ENCODE measurements around the gene MOB3B. TPM values are rescaled to one million over a fixed set of nuclear protein-coding genes. Genes with fewer than 3 reads are reported as not detected.

MOB3B gene
- total and polyA plus RNA-seq, 2 of the 13 experiments (the other 11 are each of a cell fraction or from before 2014, with no cell fraction given) = 0.03 to 0.09 TPM

- BruUV-seq (replicated peaks) = TSS peak; percentile 73
- Histone ChIP-seq H3K36me3 (replicated peaks in 1 of 2; ENCODE audit: control insufficient read depth in 1 of 2, insufficient read depth in 2 of 2, low read length in 2 of 2) (no peaks in the 10 kb centered on the region; a peak in 1 of 5 replicates), H3K27ac (ENCODE audit: extremely low read length, insufficient read depth, low read length) (peak overlapping the region; percentile 60), H2AFZ (ENCODE audit: low read length) (peak overlapping the region; percentile 3), H3K4me3 (replicated peaks in 1 of 3; ENCODE audit: insufficient read depth in 1 of 3, low read depth in 2 of 3, low read length in 3 of 3) (peak overlapping the region; percentile 47 to 79 (median 60)), H3K4me2 (ENCODE audit: low read depth, low read length) (peak overlapping the region; percentile 98), H4K20me1 (ENCODE audit: insufficient read depth, low read length) (no peaks in the 10 kb centered on the region), H3K79me2 (ENCODE audit: insufficient read depth, low read length) (no peaks in the 10 kb centered on the region), H3K9me3 (ENCODE audit: low read length) (no peaks in the 10 kb centered on the region), H3K9ac (ENCODE audit: insufficient read depth, low read depth, low read length) (peak overlapping the region; percentile 73; the same call in 1 of the 2 replicates), H3K4me1 (ENCODE audit: insufficient read depth, low read length) (peaks cover 55% of the 10 kb centered on the region), H3K27me3 (ENCODE audit: control insufficient read depth in 1 of 2, insufficient read depth in 2 of 2, low read length in 2 of 2) (no peaks in the 10 kb centered on the region; a peak in 1 of 5 replicates)
- intact Hi-C loops (cut with micrococcal nuclease; ENCODE audit: unreplicated experiment) (no loop called here), in situ Hi-C loops (cut with HindIII; ENCODE audit: extremely low pct_ligation_motif_present, low pct_unique_long_range_greater_than_20kb) (no loop called here)
- ATAC-seq (peak; percentile 45), FAIRE-seq (peak; percentile 34), DNase-seq (ENCODE audit: low spot score) (peak; percentile 30)
- TF ChIP-seq PTBP1 (IDR thresholded peaks at IDR 0.05; ENCODE audit: low read depth, low read length, poor library complexity, severe bottlenecking) (no peak), SNAI1 (CRISPR knock-in tag; IDR thresholded peaks at IDR 0.05; ENCODE audit: borderline replicate concordance) (no peak), ASH2L (IDR thresholded peaks at IDR 0.05; ENCODE audit: insufficient read length, low read depth, low read length) (peak; percentile 2), FOXO4 (CRISPR knock-in tag; conservative IDR thresholded peaks at IDR 0.05) (0 out of 2 replicates have a peak, but pooled peaks have one; percentile 11), SMAD3 (CRISPR knock-in tag; IDR thresholded peaks at IDR 0.05) (no peak), HDAC1 (CRISPR knock-in tag; IDR thresholded peaks at IDR 0.05) (0 out of 2 replicates have a peak, but pooled peaks have one; percentile 33)
- POLR2A ChIA-PET = no interaction called here
- CTCF ChIA-PET (ENCODE audit: low intra/inter-chr PET ratio, low total read pairs) = no interaction called here
- 4% methylated on average over 4 of the region's 6 CpGs for WGBS (ENCODE audit: low lambda C conversion rate)
Measured at GRCh38 chr9:27572566-27572917, 42.9 kb upstream of the MOB3B start.

GRCh38 chr9:27572061-27572460 is 42.4 kb upstream of the MOB3B start:
- POLR2A ChIA-PET = no interaction called here
- BruUV-seq (replicated peaks) = no TSS peak
- ATAC-seq = no peak
- H2AFZ ChIP-seq (ENCODE audit: low read length) = no peak overlapping the region
- H3K4me3 ChIP-seq (replicated peaks in 1 of 3; ENCODE audit: insufficient read depth in 1 of 3, low read depth in 2 of 3, low read length in 3 of 3) = peak overlapping the region; percentile 47 to 79 (median 60); a peak in 5 of 6 replicates
- no peaks in the 10 kb centered on the region for H4K20me1 ChIP-seq (ENCODE audit: insufficient read depth, low read length)
- no peak for FAIRE-seq
- H3K79me2 ChIP-seq (ENCODE audit: insufficient read depth, low read length) = no peaks in the 10 kb centered on the region
- no peaks in the 10 kb centered on the region for H3K9me3 ChIP-seq (ENCODE audit: low read length)
- H3K36me3 ChIP-seq (replicated peaks in 1 of 2; ENCODE audit: control insufficient read depth in 1 of 2, insufficient read depth in 2 of 2, low read length in 2 of 2) = no peaks in the 10 kb centered on the region; a peak in 1 of 5 replicates
- H3K9ac ChIP-seq (ENCODE audit: insufficient read depth, low read depth, low read length) = peak overlapping the region; percentile 23; the same call in 1 of the 2 replicates
- H3K4me2 ChIP-seq (ENCODE audit: low read depth, low read length) = peak overlapping the region; percentile 98
- H3K27me3 ChIP-seq (ENCODE audit: control insufficient read depth in 1 of 2, insufficient read depth in 2 of 2, low read length in 2 of 2) = no peaks in the 10 kb centered on the region; a peak in 1 of 5 replicates
- intact Hi-C loops (cut with micrococcal nuclease; ENCODE audit: unreplicated experiment) = no loop called here
- in situ Hi-C loops (cut with HindIII; ENCODE audit: extremely low pct_ligation_motif_present, low pct_unique_long_range_greater_than_20kb) = no loop called here
- no peak overlapping the region for H3K27ac ChIP-seq (ENCODE audit: extremely low read length, insufficient read depth, low read length)
- CTCF ChIA-PET (ENCODE audit: low intra/inter-chr PET ratio, low total read pairs) = no interaction called here
- 0% methylated on average over 3 of the region's 3 CpGs for WGBS (ENCODE audit: low lambda C conversion rate)
- no peak for DNase-seq (ENCODE audit: low spot score)
- TF ChIP-seq FOXC1 (CRISPR knock-in tag; IDR thresholded peaks at IDR 0.05; ENCODE audit: borderline replicate concordance) (no peak), ZNF550 (CRISPR knock-in tag; IDR thresholded peaks at IDR 0.05; ENCODE audit: borderline replicate concordance) (no peak), ZNF333 (CRISPR knock-in tag; IDR thresholded peaks at IDR 0.05; ENCODE audit: borderline replicate concordance) (no peak), CREB1 (IDR thresholded peaks at IDR 0.05) (0 out of 2 replicates have a peak, but pooled peaks have one; percentile 25), CREB1 (CRISPR knock-in tag; IDR thresholded peaks at IDR 0.05) (no peak)
- H3K4me1 ChIP-seq (ENCODE audit: insufficient read depth, low read length) = peaks cover 60% of the 10 kb centered on the region

Data from HepG2 (cell line).